Astrocyte (in vitro differentiated cells and primary cell): Measurements from ENCODE around the gene MINDY3.

Experiments
- CTCF ChIP-seq: IDR thresholded peaks from 2 replicates; pipeline ENCODE4 v1.5.1; 2011; ENCODE audit warnings: low read depth, mild to moderate bottlenecking, inconsistent platforms, low read length, moderate library complexity; ENCODE audit not compliant: insufficient read depth
- EZH2 ChIP-seq: IDR thresholded peaks from 2 replicates; pipeline ENCODE4 v1.6.1; 2012; ENCODE audit warnings: mild to moderate bottlenecking, low read length, inconsistent platforms; ENCODE audit not compliant: insufficient read depth

DNA sequence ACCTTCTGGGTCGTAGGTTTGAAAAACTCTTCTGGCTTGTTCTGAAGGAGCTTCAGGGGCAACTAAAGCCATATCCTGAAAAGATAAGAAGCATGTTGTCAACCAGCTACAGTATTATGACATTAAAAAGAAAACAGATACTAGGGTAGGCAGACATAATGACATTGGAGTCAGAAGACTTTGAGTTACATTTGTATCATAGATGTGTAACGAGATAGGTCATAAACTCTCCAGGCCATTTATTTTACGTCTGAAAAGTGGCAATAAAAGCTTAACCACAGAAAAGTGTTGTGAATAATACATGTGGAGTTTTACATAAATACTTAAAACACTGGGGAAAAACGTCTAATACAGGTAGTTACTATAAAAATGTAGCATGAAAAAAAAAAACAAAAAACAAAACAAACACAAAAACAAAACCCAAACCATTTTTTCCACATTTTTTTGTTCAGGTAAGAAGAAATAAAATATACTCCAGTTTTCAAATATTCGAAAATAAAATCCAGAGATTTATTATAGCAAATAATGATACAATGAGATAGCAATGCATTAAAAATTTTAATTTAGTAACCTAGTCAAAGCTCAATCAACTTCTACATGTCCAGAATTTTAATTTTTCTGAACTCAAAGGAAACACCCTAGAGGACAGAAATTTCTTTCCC, 64.1 kb downstream of the MINDY3 start:
- TF ChIP-seq CTCF (no peak), EZH2 (no peak)
